ENCODE data around the gene SRGN. TPM values are rescaled to one million over a fixed set of nuclear protein-coding genes. Genes with fewer than 3 reads are reported as not detected.

The SRGN gene

DNA sequence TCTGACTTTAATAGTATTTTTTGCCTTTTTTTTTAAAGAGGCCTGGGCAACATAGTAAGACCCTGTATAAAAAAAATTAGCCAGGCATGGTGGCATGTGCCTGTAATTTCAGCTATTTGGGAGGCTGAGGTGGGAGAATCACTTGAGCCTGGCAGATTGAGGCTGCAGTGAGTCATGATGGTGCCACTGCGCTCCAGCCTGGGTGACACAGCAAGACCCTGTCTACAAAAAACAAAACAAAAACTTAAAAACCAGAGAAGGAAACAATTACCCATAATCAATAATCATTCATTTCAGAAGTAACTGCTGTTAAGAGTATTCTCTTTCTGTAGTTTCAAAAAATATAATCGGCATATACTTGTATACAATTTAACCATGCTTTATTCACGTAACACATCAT is 64.1 kb downstream of the SRGN start:
- Histone ChIP-seq H3K4me3 (ENCODE audit: low read length) (no peak overlapping the region), H3K9ac (ENCODE audit: low read depth, low read length) (no peak overlapping the region), H3K4me2 (ENCODE audit: low read length) (no peak overlapping the region), H3K9me3 (replicated peaks; ENCODE audit: low read length) (no peaks in the 10 kb centered on the region), H3K36me3 (ENCODE audit: insufficient read depth, low read length) (no peaks in the 10 kb centered on the region), H3K27me3 (ENCODE audit: control insufficient read depth, insufficient read depth, low read length) (no peaks in the 10 kb centered on the region), H3K4me1 (ENCODE audit: control insufficient read depth, insufficient read depth, low read length) (no peaks in the 10 kb centered on the region)

- Histone ChIP-seq H3K4me1 (ENCODE audit: control insufficient read depth, insufficient read depth, low read length) (no peaks in the 10 kb centered on the region), H3K36me3 (ENCODE audit: insufficient read depth, low read length) (peaks cover 11% of the 10 kb centered on the region), H3K4me2 (ENCODE audit: low read length) (no peak overlapping the region), H3K9ac (ENCODE audit: low read depth, low read length) (no peak overlapping the region), H3K4me3 (ENCODE audit: low read length) (no peak overlapping the region), H3K27me3 (ENCODE audit: control insufficient read depth, insufficient read depth, low read length) (no peaks in the 10 kb centered on the region), H3K9me3 (replicated peaks; ENCODE audit: low read length) (no peaks in the 10 kb centered on the region)
Observed at GRCh38 chr10:69153227-69153626, 65.3 kb downstream of the SRGN start.

Small RNAs within 50 kb of the gene (small RNA-seq; reads per million reads assigned to genes)
- gene RF00017 = not detected
